Gastroesophageal sphincter (tissue), 4 donors: ENCODE measurements around the gene CENPN. TPM values are rescaled to one million over a fixed set of nuclear protein-coding genes. Genes with fewer than 3 reads are reported as not detected.

Source experiments
- ATAC-seq: fragments of 150-250 bp; one replicate; pipeline ENCODE4 v1.9.1; 2016; ENCODE audit warnings: mild to moderate bottlenecking, moderate library complexity
- H3K27ac ChIP-seq, 4 donors: fragments of 200-600 bp; sonication (generic) in 3 of 4; 1 replicate in 3 of 4; 2 replicates in 1 of 4; pipeline ENCODE4 v1.5.1; 2016 to 2019
- H3K27me3 ChIP-seq: fragments of 200-600 bp; sonication (generic); one replicate; pipeline ENCODE4 v1.5.1; 2019
- H3K36me3 ChIP-seq, 2 donors: fragments of 200-600 bp; sonication (generic); one replicate each; pipeline ENCODE4 v1.5.1; 2019; ENCODE audit warnings: control low read depth in 1 of 2
- H3K4me1 ChIP-seq, 3 donors: fragments of 200-600 bp; sonication (generic); 1 replicate in 2 of 3; 2 replicates in 1 of 3; pipeline ENCODE4 v1.5.1; 2016 to 2019; ENCODE audit warnings: control low read depth in 2 of 3
- H3K4me3 ChIP-seq, 2 donors: fragments of 200-600 bp; sonication (generic); one replicate each; pipeline ENCODE4 v1.5.1; 2019; ENCODE audit warnings: mild to moderate bottlenecking in 1 of 2, moderate library complexity in 1 of 2
- H3K9me3 ChIP-seq, 3 donors: fragments of 200-600 bp; sonication (generic); one replicate each; pipeline ENCODE4 v1.5.1; 2017 to 2019; ENCODE audit warnings: control low read depth in 2 of 3
- CTCF ChIP-seq, 4 experiments: fragments of 200-600 bp in 2 of 4; fragments of 450-650 bp in 2 of 4; sonication (generic) in 1 of 4; IDR thresholded peaks; one replicate each; pipeline ENCODE4 v1.5.1; 2017 to 2019; ENCODE audit warnings: antibody characterized with exemption in 4 of 4, mild to moderate bottlenecking in 2 of 4, moderate library complexity in 2 of 4
- EP300 ChIP-seq: sonication (generic); formaldehyde crosslinking; IDR thresholded peaks from one replicate; pipeline ENCODE4 v1.6.1; 2017; ENCODE audit warnings: antibody characterized with exemption, mild to moderate bottlenecking
- POLR2A ChIP-seq, 2 donors: fragments of 450-650 bp; IDR thresholded peaks; one replicate each; pipeline ENCODE4 v1.6.1; 2017; ENCODE audit warnings: antibody characterized with exemption in 2 of 2, mild to moderate bottlenecking in 2 of 2, moderate library complexity in 1 of 2
- POLR2AphosphoS5 ChIP-seq: sonication (generic); formaldehyde crosslinking; IDR thresholded peaks from one replicate; pipeline ENCODE4 v1.6.1; 2017; ENCODE audit warnings: antibody characterized with exemption
- WGBS, 2 donors: methylation state at CpG; one replicate each; pipeline ENCODE4 v1.1.5; 2018; ENCODE audit warnings: low coverage in 1 of 2; 5-methylcytosine and 5-hydroxymethylcytosine counted together
- total RNA-seq, 4 donors: library from RNA; depleted of rRNA; stranded (reverse); fragments of >200 nt; gene quantifications; one replicate each; pipeline ENCODE4 v1.1.0, GENCODE V29; 2016

The CENPN gene
- total RNA-seq, 4 donors from 2014 or later: 4.3 to 8.4 (median 6.5) TPM

GRCh38 chr16:81071805-81072204 is 64.8 kb downstream of the CENPN start:
- no peak overlapping the region for H3K4me3 ChIP-seq
- 66 to 86% methylated on average over 3 to 4 of the region's 4 CpGs for WGBS, 2 donors
- H3K9me3 ChIP-seq: no peaks in the 10 kb centered on the region
- H3K27me3 ChIP-seq: no peaks in the 10 kb centered on the region
- H3K4me1 ChIP-seq: peaks cover 0 to 6% (median 0%) of the 10 kb centered on the region in 3 donors
- TF ChIP-seq POLR2AphosphoS5 (no peak), CTCF (IDR thresholded peaks at IDR 0.05) (no peak), EP300 (no peak), POLR2A (IDR thresholded peaks at IDR 0.05) (no peak)
- no peak for ATAC-seq
- H3K27ac ChIP-seq: no peak overlapping the region
- no peaks in the 10 kb centered on the region for H3K36me3 ChIP-seq

DNA sequence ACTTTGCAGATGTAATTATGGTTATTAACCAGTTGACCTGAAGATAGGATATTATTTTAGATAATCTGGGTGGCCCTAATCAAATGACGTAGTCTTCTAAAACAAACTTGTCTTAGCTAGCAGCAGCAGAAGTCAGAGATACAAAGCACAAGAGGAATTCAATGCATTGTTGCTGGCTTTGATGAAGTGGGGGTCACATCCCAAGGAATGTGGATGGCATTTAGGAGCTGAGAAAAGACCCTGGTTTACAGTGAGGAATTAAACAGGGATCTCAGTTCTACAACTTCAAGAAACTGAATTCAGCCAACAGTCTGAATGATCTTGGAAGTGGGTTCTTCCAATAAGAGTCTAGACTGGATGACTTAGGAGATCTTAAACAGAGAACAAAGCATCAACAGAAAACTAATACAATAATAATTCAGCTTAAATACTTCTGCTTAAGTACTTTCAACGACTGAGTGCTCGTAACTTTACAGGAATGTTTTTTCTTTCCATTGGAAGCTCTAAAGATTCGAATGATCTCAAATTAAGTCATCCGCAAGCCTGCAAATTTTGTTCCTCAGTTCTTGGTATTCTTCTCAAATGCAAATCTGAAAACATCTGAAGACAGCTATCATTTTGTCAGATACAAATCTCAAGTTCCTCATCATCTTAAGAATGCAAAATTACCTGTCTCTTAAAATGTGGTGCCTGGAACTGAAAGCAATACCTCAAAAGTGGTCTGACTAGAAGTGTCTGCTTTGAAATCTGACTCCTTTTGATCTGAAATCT is 66.7 kb downstream of the CENPN start:
- WGBS, 2 donors: 64 to 69% methylated on average over 5 of the region's 5 CpGs
- H3K27me3 ChIP-seq: no peaks in the 10 kb centered on the region
- no peak overlapping the region for H3K27ac ChIP-seq
- H3K4me3 ChIP-seq: no peak overlapping the region
- H3K9me3 ChIP-seq: no peaks in the 10 kb centered on the region
- H3K4me1 ChIP-seq: peaks cover 0 to 11% (median 0%) of the 10 kb centered on the region in 3 donors
- ATAC-seq: no peak
- TF ChIP-seq POLR2AphosphoS5 (no peak), EP300 (no peak), CTCF (IDR thresholded peaks at IDR 0.05) (no peak), POLR2A (IDR thresholded peaks at IDR 0.05) (no peak)
- H3K36me3 ChIP-seq: no peaks in the 10 kb centered on the region

- H3K27me3 ChIP-seq: no peaks in the 10 kb centered on the region
- ATAC-seq: peak; percentile 92
- TF ChIP-seq POLR2A (IDR thresholded peaks at IDR 0.05) (no peak), CTCF (IDR thresholded peaks at IDR 0.05) (no peak)
These were observed 69.6 kb downstream of the CENPN start for GRCh38 chr16:81076566-81077075.

GRCh38 chr16:81077076-81077940 is 70.3 kb downstream of the CENPN start, which contains the start of gene C16orf46:
Gene C16orf46 (minus strand): TSS chr16:81077238. CDS start chr16:81063955, 13,283 bp downstream.
- peak within 1 kb of the TSS; percentile 84 to 99 (median 96) for H3K27ac ChIP-seq
- 7% methylated on average over 4 of the region's 59 CpGs; no CpG with 5 or more reads in 1 of the 2 donors for WGBS, 2 donors
- H3K36me3 ChIP-seq: no peaks in the 10 kb centered on the region
- H3K4me3 ChIP-seq: peak within 1 kb of the TSS; percentile 56 to 81
- peaks cover 0 to 11% (median 0%) of the 10 kb centered on the region in 3 donors for H3K4me1 ChIP-seq
- ATAC-seq: peak; percentile 98
- no peaks in the 10 kb centered on the region for H3K27me3 ChIP-seq
- H3K9me3 ChIP-seq: no peaks in the 10 kb centered on the region
- TF ChIP-seq POLR2AphosphoS5 (peak; percentile 95), CTCF (IDR thresholded peaks at IDR 0.05) (peak in 1 of 4 experiments; percentile 6), POLR2A (IDR thresholded peaks at IDR 0.05) (peak; percentile 90 to 92), EP300 (no peak)

More at GRCh38 chr16:81076566-81077075, 69.6 kb downstream of the CENPN start:
- Histone ChIP-seq H3K4me1 (peaks cover 0 to 11% (median 0%) of the 10 kb centered on the region in 3 donors), H3K27ac (peak overlapping the region; percentile 84 to 99 (median 96)), H3K36me3 (no peaks in the 10 kb centered on the region), H3K9me3 (no peaks in the 10 kb centered on the region), H3K4me3 (peak overlapping the region; percentile 56 to 81)
- WGBS, 2 donors: 0 to 1% methylated on average over 18 of the region's 27 CpGs
